SH-SY5Y (cell line): ENCODE measurements around the gene ZNF689.

Experiments
- GATA2 ChIP-seq: IDR thresholded peaks from 2 replicates; pipeline ENCODE4 v1.6.1; 2011; ENCODE audit warnings: mild to moderate bottlenecking, low read depth, low read length
- GATA3 ChIP-seq: IDR thresholded peaks from 2 replicates; pipeline ENCODE4 v1.6.1; 2011; ENCODE audit warnings: low read depth, mild to moderate bottlenecking, low read length, moderate library complexity

The ZNF689 gene

DNA sequence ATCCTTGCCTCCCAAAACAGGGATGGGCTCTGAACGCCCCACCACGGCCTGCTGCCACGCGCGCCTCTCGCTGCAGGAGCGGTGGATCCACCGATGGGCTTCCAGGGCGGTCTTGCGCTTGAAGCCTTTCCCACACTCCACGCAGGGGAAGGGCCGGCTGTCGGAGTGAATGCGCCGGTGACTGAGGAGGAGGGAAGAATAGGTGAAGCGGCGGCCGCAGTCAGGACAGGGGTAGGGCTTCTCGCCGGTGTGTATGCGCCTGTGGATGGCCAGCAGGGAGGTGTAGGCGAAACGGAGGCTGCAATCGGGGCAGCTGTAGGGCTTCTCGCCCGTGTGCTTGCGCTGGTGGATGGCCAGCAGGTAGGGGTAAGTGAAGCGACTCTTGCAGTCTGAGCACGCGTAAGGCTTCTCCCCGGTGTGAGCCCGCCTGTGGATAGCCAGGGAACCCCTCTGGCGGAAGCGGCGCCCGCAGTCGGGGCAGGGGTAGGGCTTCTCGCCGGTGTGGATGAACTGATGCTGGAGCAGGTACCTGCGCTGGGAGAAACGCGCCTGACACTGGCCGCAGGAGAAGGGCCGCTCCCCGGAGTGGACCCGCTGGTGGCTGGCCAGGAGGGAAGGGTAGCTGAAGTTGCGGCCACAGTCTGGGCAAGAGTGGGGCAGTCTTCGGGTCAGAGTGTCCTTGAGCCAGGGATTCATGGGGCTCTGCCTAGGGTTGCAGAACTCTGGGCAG lies 27.4 kb downstream of the ZNF689 start:
- TF ChIP-seq GATA2, result no peak
- no peak for TF ChIP-seq GATA3

GRCh38 chr16:30581457-30581856 lies 28.7 kb downstream of the ZNF689 start:
- TF ChIP-seq GATA3 (no peak), GATA2 (no peak)

DNA sequence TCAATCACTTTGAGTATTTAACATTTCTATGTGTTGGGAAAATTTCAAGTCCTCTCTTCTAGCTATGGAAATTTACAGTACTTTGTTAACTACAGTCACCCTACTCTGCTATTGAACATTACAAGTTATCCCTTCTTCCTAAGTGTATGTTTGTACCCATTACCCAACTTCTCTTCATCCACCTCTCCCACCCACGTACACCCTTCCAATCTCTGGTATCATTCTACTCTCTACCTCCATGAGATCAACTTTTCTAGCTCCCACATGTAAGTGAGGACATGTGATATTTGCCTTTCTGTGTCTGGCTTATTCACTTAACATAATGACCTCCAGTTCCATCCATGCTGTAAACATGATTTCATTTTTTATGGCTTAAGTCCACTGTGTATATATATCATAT lies 35.5 kb downstream of the ZNF689 start:
- no peak for TF ChIP-seq GATA3
- no peak for TF ChIP-seq GATA2

- TF ChIP-seq GATA3, result no peak
- no peak for TF ChIP-seq GATA2
Observed at GRCh38 chr16:30571445-30572322, 38.5 kb downstream of the ZNF689 start, which contains the start of gene ZNF688. Gene ZNF688, minus strand, starts transcription at chr16:30571714. Its CDS starts 85 bp downstream, at chr16:30571629.

GRCh38 chr16:30570636-30571444 lies 39.3 kb downstream of the ZNF689 start:
- no peak for TF ChIP-seq GATA2
- TF ChIP-seq GATA3, result no peak

GRCh38 chr16:30569746-30570635 lies 40.2 kb downstream of the ZNF689 start:
- no peak for TF ChIP-seq GATA2
- TF ChIP-seq GATA3, result no peak

GRCh38 chr16:30569281-30569680 lies 40.9 kb downstream of the ZNF689 start:
- no peak; the same call in 1 of the 2 replicates for TF ChIP-seq GATA2
- TF ChIP-seq GATA3, result no peak

- TF ChIP-seq GATA2 (no peak), GATA3 (no peak)
Observed at GRCh38 chr16:30567991-30568638, 42.1 kb downstream of the ZNF689 start.

GRCh38 chr16:30567160-30567990 lies 42.8 kb downstream of the ZNF689 start:
- TF ChIP-seq GATA2, result no peak
- no peak for TF ChIP-seq GATA3

- TF ChIP-seq GATA3, result no peak
- TF ChIP-seq GATA2, result no peak
Observed at GRCh38 chr16:30566531-30566930, 43.7 kb downstream of the ZNF689 start.

GRCh38 chr16:30565984-30566383 lies 44.2 kb downstream of the ZNF689 start:
- no peak for TF ChIP-seq GATA2
- no peak for TF ChIP-seq GATA3

DNA sequence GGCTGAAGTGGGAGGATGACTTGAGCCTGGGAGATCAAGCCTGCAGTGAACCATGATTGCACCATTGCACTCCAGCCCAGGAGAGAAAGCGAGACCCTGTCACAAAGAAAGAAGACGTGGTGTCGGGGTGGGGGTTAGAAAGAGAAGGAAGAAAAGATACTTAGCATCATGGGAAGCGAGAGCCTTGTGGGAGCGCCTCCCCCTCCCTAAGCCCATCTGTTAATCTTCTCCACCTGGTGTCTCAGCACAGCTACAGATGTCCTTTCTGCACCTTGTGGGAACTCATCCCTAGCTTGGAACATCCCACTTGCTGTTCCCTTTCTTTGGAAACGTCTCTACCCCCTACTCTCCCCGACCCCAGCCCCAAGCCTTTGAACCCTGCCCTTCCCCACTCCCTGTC lies 44.7 kb downstream of the ZNF689 start:
- no peak for TF ChIP-seq GATA2
- no peak for TF ChIP-seq GATA3
